Suprapubic skin (tissue), 4 donors: ENCODE results near the gene GSC.
"Not testable (repeated sequence)": the region's sequence is repeated elsewhere in the genome, so short reads cannot be mapped to it uniquely, and the experiment has no call there.

Source experiments
- EP300 ChIP-seq: sonication (generic); formaldehyde crosslinking; IDR thresholded peaks from one replicate; pipeline ENCODE4 v1.6.1; 2017; ENCODE audit warnings: antibody characterized with exemption
- POLR2A ChIP-seq, 2 donors: fragments of 450-650 bp; IDR thresholded peaks; one replicate each; pipeline ENCODE4 v1.6.1; 2017; ENCODE audit warnings: antibody characterized with exemption in 2 of 2, mild to moderate bottlenecking in 2 of 2, moderate library complexity in 2 of 2
- POLR2AphosphoS5 ChIP-seq, 3 donors: sonication (generic); formaldehyde crosslinking; IDR thresholded peaks; one replicate each; pipeline ENCODE4 v1.6.1; 2017; ENCODE audit warnings: antibody characterized with exemption in 3 of 3
- TF ChIP-seq, protein P1 (sequence below), 2 donors: fragments of 200-600 bp in 1 of 2; fragments of 450-650 bp in 1 of 2; sonication (generic) in 1 of 2; IDR thresholded peaks; one replicate each; pipeline ENCODE4 v1.5.1; 2016 to 2019; ENCODE audit warnings: antibody characterized with exemption in 2 of 2, mild to moderate bottlenecking in 1 of 2, moderate library complexity in 1 of 2

GRCh38 chr14:94728440-94728839, 41.5 kb downstream of the GSC start:
- TF ChIP-seq, protein P1, sequence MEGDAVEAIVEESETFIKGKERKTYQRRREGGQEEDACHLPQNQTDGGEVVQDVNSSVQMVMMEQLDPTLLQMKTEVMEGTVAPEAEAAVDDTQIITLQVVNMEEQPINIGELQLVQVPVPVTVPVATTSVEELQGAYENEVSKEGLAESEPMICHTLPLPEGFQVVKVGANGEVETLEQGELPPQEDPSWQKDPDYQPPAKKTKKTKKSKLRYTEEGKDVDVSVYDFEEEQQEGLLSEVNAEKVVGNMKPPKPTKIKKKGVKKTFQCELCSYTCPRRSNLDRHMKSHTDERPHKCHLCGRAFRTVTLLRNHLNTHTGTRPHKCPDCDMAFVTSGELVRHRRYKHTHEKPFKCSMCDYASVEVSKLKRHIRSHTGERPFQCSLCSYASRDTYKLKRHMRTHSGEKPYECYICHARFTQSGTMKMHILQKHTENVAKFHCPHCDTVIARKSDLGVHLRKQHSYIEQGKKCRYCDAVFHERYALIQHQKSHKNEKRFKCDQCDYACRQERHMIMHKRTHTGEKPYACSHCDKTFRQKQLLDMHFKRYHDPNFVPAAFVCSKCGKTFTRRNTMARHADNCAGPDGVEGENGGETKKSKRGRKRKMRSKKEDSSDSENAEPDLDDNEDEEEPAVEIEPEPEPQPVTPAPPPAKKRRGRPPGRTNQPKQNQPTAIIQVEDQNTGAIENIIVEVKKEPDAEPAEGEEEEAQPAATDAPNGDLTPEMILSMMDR (IDR thresholded peaks at IDR 0.05): not testable (repeated sequence)
- not testable (repeated sequence) for TF ChIP-seq POLR2AphosphoS5 (IDR thresholded peaks at IDR 0.05); EP300; POLR2A (IDR thresholded peaks at IDR 0.05)
